Keratinocyte (primary cell): ENCODE data around the gene TP53BP2.

Experiments used
- CTCF ChIP-seq, 3 experiments: IDR thresholded peaks in 1 of 3; conservative IDR thresholded peaks in 1 of 3; optimal IDR thresholded peaks in 1 of 3; 2 replicates in 2 of 3; 3 replicates in 1 of 3; pipeline versions ENCODE3 to v1.5.1; 2011; ENCODE audit warnings: low read length in 3 of 3, mild to moderate bottlenecking in 3 of 3, moderate library complexity in 2 of 3, control low read depth in 1 of 3, inconsistent platforms in 1 of 3; ENCODE audit not compliant: insufficient read depth in 2 of 3; ENCODE audit errors: extremely low read depth in 1 of 3
- EZH2 ChIP-seq: IDR thresholded peaks from one replicate; pipeline ENCODE4 v1.6.1; 2012; ENCODE audit warnings: inconsistent platforms, mild to moderate bottlenecking, low read length, moderate library complexity

GRCh38 chr1:223886516-223886921, 40.8 kb upstream of the TP53BP2 start:
- TF ChIP-seq EZH2 (no peak), CTCF (optimal IDR thresholded peaks at IDR 0.05 in 1 of 3, IDR thresholded peaks at IDR 0.05 in 1 of 3, conservative IDR thresholded peaks at IDR 0.05 in 1 of 3; ENCODE audit: extremely low read depth in 1 of 3, insufficient read depth in 2 of 3, low read length in 3 of 3) (no peak)
